ENCODE data around the gene ARMC9. TPM values are rescaled to one million over a fixed set of nuclear protein-coding genes. Genes with fewer than 3 reads are reported as not detected.

ARMC9 gene
- total RNA-seq, 1 experiment from 2014 or later, result 42.7 TPM

GRCh38 chr2:231361701-231362554 lies 163.5 kb downstream of the ARMC9 start:
- in situ Hi-C loops (cut with HindIII; ENCODE audit: low pct_unique_long_range_greater_than_20kb, low sequenced_read_pairs), result no loop called here
- CTCF ChIA-PET, result interaction anchor here (0.9 to 1.6 kb wide), 2 partner anchors 28 to 32 kb away, joined by 3 to 4 read pairs; no protein-coding TSS in a partner anchor
- DNase-seq (ENCODE audit: low read depth, low spot score) (no peak), ATAC-seq (no peak)
- TF ChIP-seq, protein P1, sequence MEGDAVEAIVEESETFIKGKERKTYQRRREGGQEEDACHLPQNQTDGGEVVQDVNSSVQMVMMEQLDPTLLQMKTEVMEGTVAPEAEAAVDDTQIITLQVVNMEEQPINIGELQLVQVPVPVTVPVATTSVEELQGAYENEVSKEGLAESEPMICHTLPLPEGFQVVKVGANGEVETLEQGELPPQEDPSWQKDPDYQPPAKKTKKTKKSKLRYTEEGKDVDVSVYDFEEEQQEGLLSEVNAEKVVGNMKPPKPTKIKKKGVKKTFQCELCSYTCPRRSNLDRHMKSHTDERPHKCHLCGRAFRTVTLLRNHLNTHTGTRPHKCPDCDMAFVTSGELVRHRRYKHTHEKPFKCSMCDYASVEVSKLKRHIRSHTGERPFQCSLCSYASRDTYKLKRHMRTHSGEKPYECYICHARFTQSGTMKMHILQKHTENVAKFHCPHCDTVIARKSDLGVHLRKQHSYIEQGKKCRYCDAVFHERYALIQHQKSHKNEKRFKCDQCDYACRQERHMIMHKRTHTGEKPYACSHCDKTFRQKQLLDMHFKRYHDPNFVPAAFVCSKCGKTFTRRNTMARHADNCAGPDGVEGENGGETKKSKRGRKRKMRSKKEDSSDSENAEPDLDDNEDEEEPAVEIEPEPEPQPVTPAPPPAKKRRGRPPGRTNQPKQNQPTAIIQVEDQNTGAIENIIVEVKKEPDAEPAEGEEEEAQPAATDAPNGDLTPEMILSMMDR (IDR thresholded peaks at IDR 0.05), result no peak
- TF ChIP-seq REST (IDR thresholded peaks at IDR 0.05; ENCODE audit: insufficient read depth in 1 of 2, low read depth in 2 of 2, low read length in 1 of 2) (no peak), POLR2AphosphoS5 (IDR thresholded peaks at IDR 0.05; ENCODE audit: low read depth, low read length) (no peak), TCF7L2 (IDR thresholded peaks at IDR 0.05; ENCODE audit: low read depth, low read length) (no peak), SIN3A (IDR thresholded peaks at IDR 0.05; ENCODE audit: borderline replicate concordance, insufficient read depth, low read depth, low read length) (no peak)
- Histone ChIP-seq H3K27me3 (ENCODE audit: control insufficient read depth, insufficient read depth, low read length) (no peaks in the 10 kb centered on the region), H3K9me3 (ENCODE audit: control insufficient read depth, insufficient read depth, low read depth, low read length) (no peaks in the 10 kb centered on the region), H3K27ac (ENCODE audit: low read length) (peak overlapping the region; percentile 97), H3K36me3 (ENCODE audit: control insufficient read depth, insufficient read depth, low read length) (no peaks in the 10 kb centered on the region), H3K4me3 (ENCODE audit: low read depth in 2 of 2, low read length in 2 of 2) (no peak overlapping the region), H3K4me1 (ENCODE audit: control insufficient read depth, insufficient read depth, low read length) (peaks cover 63% of the 10 kb centered on the region)
- POLR2A ChIA-PET, result interaction anchor here (0.5 kb wide), 1 partner anchor 1338 kb away, joined by 6 read pairs; no protein-coding TSS in a partner anchor
- intact Hi-C loops (cut with micrococcal nuclease; ENCODE audit: unreplicated experiment), result loop anchor here (5.0 kb wide), 1 partner anchor 35 kb away; the partner anchor contains the start of gene B3GNT7
- BruUV-seq (replicated peaks), result no TSS peak

DNA sequence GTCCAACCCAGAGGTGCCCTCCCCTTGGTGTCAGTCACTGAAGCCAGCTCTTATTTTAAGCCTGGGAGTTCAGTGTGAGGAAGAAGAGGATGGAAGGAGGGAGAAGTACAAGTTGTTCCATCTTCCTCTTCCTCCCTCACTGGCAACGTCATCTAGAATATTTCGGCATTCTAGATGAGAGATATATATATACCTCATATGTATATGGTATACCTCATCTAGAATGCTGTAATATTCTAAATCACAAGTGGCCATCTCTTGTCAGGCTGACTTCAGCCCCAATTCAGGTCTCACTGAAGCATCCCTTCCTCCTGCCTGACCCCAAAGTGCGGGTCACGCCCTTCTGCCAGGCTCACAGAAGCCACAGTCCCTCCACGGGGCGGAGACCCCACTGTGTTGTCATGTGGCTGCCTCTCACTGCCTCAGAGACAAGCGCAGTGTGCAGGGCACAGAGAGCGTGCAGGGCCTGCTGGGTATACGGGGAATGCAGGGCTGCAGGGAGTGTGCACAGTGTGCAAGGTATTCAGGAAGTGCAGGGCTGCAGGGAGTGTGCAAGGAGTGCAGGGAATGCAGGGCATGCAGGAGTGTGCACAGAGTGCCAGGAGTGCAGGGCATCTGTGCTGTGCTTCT lies 164.2 kb downstream of the ARMC9 start:
- CTCF ChIA-PET, result interaction anchor here (0.9 to 1.6 kb wide), 2 partner anchors 27 to 32 kb away, joined by 3 to 4 read pairs; no protein-coding TSS in a partner anchor

More for the DNA sequence above, 164.2 kb downstream of the ARMC9 start:
- Histone ChIP-seq H3K27ac (ENCODE audit: low read length) (peak overlapping the region; percentile 97), H3K4me3 (ENCODE audit: low read depth in 2 of 2, low read length in 2 of 2) (no peak overlapping the region), H3K9me3 (ENCODE audit: control insufficient read depth, insufficient read depth, low read depth, low read length) (no peaks in the 10 kb centered on the region), H3K4me1 (ENCODE audit: control insufficient read depth, insufficient read depth, low read length) (peaks cover 67% of the 10 kb centered on the region), H3K27me3 (ENCODE audit: control insufficient read depth, insufficient read depth, low read length) (no peaks in the 10 kb centered on the region), H3K36me3 (ENCODE audit: control insufficient read depth, insufficient read depth, low read length) (no peaks in the 10 kb centered on the region)
- no peak for ATAC-seq
- TF ChIP-seq, protein P1 (IDR thresholded peaks at IDR 0.05), result no peak
- no peak for TF ChIP-seq TCF7L2 (IDR thresholded peaks at IDR 0.05; ENCODE audit: low read depth, low read length)
- TF ChIP-seq POLR2AphosphoS5 (IDR thresholded peaks at IDR 0.05; ENCODE audit: low read depth, low read length), result no peak
- TF ChIP-seq REST (IDR thresholded peaks at IDR 0.05; ENCODE audit: insufficient read depth in 1 of 2, low read depth in 2 of 2, low read length in 1 of 2), result no peak
- no peak for TF ChIP-seq SIN3A (IDR thresholded peaks at IDR 0.05; ENCODE audit: borderline replicate concordance, insufficient read depth, low read depth, low read length)
- POLR2A ChIA-PET, result interaction anchor here (0.5 kb wide), 1 partner anchor 1339 kb away, joined by 6 read pairs; no protein-coding TSS in a partner anchor
- in situ Hi-C loops (cut with HindIII; ENCODE audit: low pct_unique_long_range_greater_than_20kb, low sequenced_read_pairs) (no loop called here), intact Hi-C loops (cut with micrococcal nuclease; ENCODE audit: unreplicated experiment) (loop anchor here (5.0 kb wide), 1 partner anchor 35 kb away; the partner anchor contains the start of gene B3GNT7)
- BruUV-seq (replicated peaks), result no TSS peak
- no peak for DNase-seq (ENCODE audit: low read depth, low spot score)
